ENCODE measurements around the gene LCA5.
"Not testable (repeated sequence)": the region's sequence is repeated elsewhere in the genome, so short reads cannot be mapped to it uniquely, and the experiment has no call there.

The LCA5 gene

DNA sequence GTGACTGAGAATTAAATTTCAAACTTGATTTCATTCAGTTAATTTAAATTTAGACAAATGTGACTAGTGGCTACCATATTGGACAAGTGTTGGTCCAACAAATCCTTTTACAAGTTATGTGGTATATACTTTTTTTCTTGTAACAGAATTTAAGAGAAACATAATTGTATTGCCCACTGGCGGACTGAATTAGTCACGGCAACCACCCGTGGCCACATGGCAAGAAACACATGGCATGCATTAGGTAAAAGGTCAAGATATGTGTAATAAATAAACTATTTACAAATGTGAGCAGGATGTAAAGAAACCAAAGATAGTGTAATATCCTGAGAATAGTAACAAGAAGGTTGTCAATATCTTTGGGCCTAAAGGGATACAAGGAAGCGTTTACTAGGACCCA, 91.2 kb downstream of the LCA5 start:
- no peaks in the 10 kb centered on the region for H3K36me3 ChIP-seq (ENCODE audit: control insufficient read depth, insufficient read depth, low read length)
- H3K4me3 ChIP-seq (ENCODE audit: low read depth, low read length): no peak overlapping the region
- H3K9ac ChIP-seq: no peak overlapping the region
- no peaks in the 10 kb centered on the region for H3K79me2 ChIP-seq
- no peaks in the 10 kb centered on the region for H3K4me1 ChIP-seq
- no peak overlapping the region for H3K27ac ChIP-seq
- TF ChIP-seq, protein P1, sequence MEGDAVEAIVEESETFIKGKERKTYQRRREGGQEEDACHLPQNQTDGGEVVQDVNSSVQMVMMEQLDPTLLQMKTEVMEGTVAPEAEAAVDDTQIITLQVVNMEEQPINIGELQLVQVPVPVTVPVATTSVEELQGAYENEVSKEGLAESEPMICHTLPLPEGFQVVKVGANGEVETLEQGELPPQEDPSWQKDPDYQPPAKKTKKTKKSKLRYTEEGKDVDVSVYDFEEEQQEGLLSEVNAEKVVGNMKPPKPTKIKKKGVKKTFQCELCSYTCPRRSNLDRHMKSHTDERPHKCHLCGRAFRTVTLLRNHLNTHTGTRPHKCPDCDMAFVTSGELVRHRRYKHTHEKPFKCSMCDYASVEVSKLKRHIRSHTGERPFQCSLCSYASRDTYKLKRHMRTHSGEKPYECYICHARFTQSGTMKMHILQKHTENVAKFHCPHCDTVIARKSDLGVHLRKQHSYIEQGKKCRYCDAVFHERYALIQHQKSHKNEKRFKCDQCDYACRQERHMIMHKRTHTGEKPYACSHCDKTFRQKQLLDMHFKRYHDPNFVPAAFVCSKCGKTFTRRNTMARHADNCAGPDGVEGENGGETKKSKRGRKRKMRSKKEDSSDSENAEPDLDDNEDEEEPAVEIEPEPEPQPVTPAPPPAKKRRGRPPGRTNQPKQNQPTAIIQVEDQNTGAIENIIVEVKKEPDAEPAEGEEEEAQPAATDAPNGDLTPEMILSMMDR (IDR thresholded peaks at IDR 0.05): no peak
- no peak overlapping the region for H3K4me2 ChIP-seq (ENCODE audit: low read length)
- H2AFZ ChIP-seq: no peak overlapping the region
- no peaks in the 10 kb centered on the region for H3K27me3 ChIP-seq (ENCODE audit: control insufficient read depth, insufficient read depth, low read length)
- no peaks in the 10 kb centered on the region for H3K9me3 ChIP-seq (ENCODE audit: control insufficient read depth, low read length)

DNA sequence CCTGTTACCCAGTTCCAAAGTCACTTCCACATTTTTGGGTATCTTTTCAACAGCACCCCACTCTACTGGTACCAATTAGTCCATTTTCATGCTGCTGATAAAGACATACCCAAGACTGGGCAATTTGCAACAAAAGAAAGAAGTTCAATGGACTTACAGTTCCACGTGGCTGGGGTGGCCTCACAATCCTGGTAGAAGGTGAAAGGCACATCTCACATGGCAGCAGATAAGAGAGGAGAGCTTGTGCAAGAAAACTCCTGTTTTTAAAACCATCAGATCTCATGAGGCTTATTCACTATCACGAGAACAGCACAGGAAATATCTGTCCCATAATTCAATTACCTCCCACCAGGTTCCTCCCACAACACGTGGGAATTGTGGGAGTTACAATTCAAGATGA, 93.4 kb downstream of the LCA5 start:
- H3K9ac ChIP-seq; H3K27me3 ChIP-seq (ENCODE audit: control insufficient read depth, insufficient read depth, low read length); H2AFZ ChIP-seq; H3K4me1 ChIP-seq; H3K79me2 ChIP-seq; H3K27ac ChIP-seq; H3K4me2 ChIP-seq (ENCODE audit: low read length); H3K36me3 ChIP-seq (ENCODE audit: control insufficient read depth, insufficient read depth, low read length); H3K4me3 ChIP-seq (ENCODE audit: low read depth, low read length); H3K9me3 ChIP-seq (ENCODE audit: control insufficient read depth, low read length): not testable (repeated sequence)

DNA sequence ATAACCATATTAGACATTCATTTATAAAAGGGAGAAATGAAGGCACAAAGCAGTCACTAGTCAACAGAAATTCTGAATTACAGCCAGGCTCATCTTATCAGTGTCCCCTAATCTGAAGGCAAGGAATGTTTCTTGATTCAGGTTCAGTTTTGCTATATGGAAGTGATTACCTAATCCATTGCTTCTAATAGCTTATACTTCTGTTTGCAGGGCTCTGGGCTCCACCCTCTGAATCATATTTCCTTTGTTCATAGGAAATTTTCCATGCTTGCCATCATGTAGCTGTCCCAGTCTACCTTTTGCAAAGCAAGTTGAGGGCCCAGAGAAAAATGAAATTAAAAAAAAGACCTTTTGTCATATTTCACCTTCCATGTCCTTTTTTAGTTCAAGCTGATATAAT, 96.0 kb downstream of the LCA5 start:
- Histone ChIP-seq H3K27me3 (ENCODE audit: control insufficient read depth, insufficient read depth, low read length) (no peaks in the 10 kb centered on the region), H3K4me2 (ENCODE audit: low read length) (no peak overlapping the region), H3K27ac (no peak overlapping the region), H2AFZ (no peak overlapping the region), H3K4me1 (no peaks in the 10 kb centered on the region), H3K4me3 (ENCODE audit: low read depth, low read length) (no peak overlapping the region), H3K79me2 (no peaks in the 10 kb centered on the region), H3K36me3 (ENCODE audit: control insufficient read depth, insufficient read depth, low read length) (no peaks in the 10 kb centered on the region), H3K9ac (no peak overlapping the region), H3K9me3 (ENCODE audit: control insufficient read depth, low read length) (no peaks in the 10 kb centered on the region)
- TF ChIP-seq, protein P1 (IDR thresholded peaks at IDR 0.05): no peak

DNA sequence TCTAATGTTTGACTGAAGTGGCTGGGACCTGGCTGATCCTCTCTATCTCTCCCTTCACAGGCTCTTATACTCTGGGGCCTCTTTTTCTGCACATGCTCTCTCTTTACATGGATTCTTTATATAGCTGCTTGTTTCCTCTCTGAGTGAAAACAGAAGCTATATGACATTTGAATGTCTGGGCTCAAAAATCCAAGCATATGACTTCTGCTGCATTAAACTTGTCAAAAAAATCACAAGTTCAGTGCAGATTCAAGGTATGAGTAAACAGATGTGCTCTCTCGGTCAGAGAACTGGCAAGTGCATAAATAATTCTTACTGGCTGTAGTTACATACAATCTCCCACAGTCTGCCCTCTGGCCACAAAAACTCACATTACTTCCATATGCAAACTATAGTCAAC, 96.6 kb downstream of the LCA5 start:
- TF ChIP-seq, protein P1 (IDR thresholded peaks at IDR 0.05): no peak
- no peaks in the 10 kb centered on the region for H3K36me3 ChIP-seq (ENCODE audit: control insufficient read depth, insufficient read depth, low read length)
- H3K9me3 ChIP-seq (ENCODE audit: control insufficient read depth, low read length): no peaks in the 10 kb centered on the region
- no peak overlapping the region for H2AFZ ChIP-seq
- no peak overlapping the region for H3K4me2 ChIP-seq (ENCODE audit: low read length)
- no peak overlapping the region for H3K4me3 ChIP-seq (ENCODE audit: low read depth, low read length)
- H3K27ac ChIP-seq: no peak overlapping the region
- no peak overlapping the region for H3K9ac ChIP-seq
- no peaks in the 10 kb centered on the region for H3K4me1 ChIP-seq
- no peaks in the 10 kb centered on the region for H3K27me3 ChIP-seq (ENCODE audit: control insufficient read depth, insufficient read depth, low read length)
- no peaks in the 10 kb centered on the region for H3K79me2 ChIP-seq

DNA sequence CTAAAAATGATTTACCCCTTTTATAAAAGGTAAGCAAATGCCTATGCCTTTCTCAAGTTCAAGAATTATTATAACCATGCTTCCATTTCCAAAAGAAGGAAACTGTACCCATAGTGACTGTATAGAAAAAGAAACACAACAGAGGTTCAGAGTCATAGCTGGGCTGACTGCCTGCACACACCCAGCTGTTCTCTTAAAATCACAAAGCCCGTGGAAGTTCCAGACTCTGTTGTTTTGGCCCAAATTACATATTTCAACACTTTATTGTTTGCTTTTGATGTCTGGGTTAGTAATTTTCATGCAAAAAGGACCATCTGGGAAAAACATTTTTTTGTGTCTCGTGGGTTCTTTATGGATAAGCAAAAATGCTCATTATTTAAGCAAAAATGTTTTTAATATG, 99.2 kb downstream of the LCA5 start:
- TF ChIP-seq, protein P1 (IDR thresholded peaks at IDR 0.05): no peak
- Histone ChIP-seq H3K4me2 (ENCODE audit: low read length) (no peak overlapping the region), H3K27ac (no peak overlapping the region), H3K79me2 (no peaks in the 10 kb centered on the region), H3K4me3 (ENCODE audit: low read depth, low read length) (no peak overlapping the region), H3K9me3 (ENCODE audit: control insufficient read depth, low read length) (no peaks in the 10 kb centered on the region), H2AFZ (no peak overlapping the region), H3K36me3 (ENCODE audit: control insufficient read depth, insufficient read depth, low read length) (no peaks in the 10 kb centered on the region), H3K27me3 (ENCODE audit: control insufficient read depth, insufficient read depth, low read length) (no peaks in the 10 kb centered on the region), H3K4me1 (no peaks in the 10 kb centered on the region), H3K9ac (no peak overlapping the region)
